Stimulated activated CD8-positive, alpha-beta memory T cell treated with anti-CD3 and anti-CD28 coated beads, Interleukin-2, amount 100 ng/mL, for 48 hours (primary cell): ENCODE results near the gene SNCAIP.
"Not testable (repeated sequence)": the region's sequence is repeated elsewhere in the genome, so short reads cannot be mapped to it uniquely, and the experiment has no call there.

Experiments
- DNase-seq, 2 donors: peaks; one replicate each; pipeline ENCODE4 v3.0.0-alpha.2; 2020; ENCODE audit warnings: low read depth in 2 of 2

SNCAIP gene

DNA sequence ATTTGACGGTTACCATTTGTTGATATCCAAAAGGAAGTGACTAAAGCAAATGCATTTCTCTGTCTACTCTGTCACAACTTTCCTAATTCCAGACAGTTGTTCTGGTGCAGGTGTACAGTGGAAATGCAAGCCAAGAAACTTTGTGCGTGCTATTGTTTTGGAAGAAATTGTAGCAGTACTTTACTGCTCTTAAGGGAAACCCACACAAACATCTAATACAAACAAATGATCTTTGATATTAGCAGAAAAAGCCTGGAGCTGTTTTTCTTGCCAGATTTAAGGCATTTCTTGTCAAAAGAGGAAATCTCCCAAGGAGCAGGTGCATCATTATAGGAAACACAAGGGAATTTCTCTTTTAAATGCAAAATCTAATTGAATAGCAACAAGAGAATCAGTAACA is 2.0 kb downstream of the SNCAIP start:
- DNase-seq = no peak

DNA sequence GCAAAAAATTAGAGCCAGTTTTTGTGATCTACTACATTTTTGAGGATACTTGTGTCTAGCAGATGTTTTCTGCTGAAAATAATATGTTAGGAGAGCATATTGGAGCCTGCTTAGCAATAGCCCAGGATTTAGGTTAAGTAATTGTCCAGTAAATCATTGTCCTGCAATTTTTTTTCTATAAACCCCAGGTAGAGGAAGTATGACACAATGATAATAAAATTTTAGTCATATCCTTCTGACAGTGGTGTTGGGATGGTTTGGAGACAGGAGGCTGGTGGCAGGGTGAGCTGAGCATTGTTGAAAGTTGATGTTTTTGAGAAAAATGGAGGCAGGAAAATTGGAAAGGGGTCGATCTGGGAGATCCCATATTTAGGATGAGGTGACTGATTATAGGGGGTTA is 3.5 kb downstream of the SNCAIP start:
- no peak for DNase-seq

- DNase-seq = no peak
These were observed 4.6 kb downstream of the SNCAIP start for GRCh38 chr5:122316656-122317055.

DNA sequence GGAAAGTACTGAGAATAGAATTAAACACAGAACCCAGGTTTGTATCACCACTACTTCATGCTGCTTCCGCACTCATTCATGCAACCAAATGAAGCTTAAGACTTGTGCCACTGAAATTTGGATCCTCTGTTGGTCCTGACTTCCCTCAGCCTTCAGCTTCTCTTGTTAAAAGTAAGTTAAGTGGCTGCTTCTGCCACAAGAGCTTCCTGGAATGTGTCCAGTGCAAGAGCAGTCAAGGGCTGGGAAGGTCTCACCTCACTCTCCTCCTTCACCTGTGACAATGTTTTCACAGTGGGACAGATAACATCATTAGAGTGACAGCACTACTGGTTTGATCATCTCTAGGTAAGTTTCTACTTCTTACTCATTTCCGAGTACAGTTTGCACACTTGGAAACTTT is 7.9 kb downstream of the SNCAIP start:
- no peak for DNase-seq

DNA sequence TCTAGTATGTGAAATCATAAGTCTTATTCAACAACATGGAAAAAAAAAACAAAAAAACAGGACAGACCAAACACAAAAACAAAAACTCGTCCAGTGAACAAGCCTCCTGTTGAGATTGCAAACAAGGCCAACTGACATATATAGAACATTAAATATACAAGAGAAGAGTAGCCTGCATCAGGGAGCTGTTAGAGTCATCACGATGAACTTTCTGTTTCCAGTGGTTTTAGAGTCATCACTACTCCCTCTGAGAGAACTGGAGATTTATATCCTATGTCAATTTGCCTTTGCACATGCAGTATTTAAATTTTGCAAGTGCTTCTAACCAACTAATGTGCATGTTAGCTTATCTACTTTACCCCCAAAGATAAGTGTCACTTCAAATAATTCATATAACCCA is 9.9 kb downstream of the SNCAIP start:
- DNase-seq = no peak

GRCh38 chr5:122322801-122323548 is 10.9 kb downstream of the SNCAIP start:
- DNase-seq = no peak

- no peak for DNase-seq
These were observed 11.7 kb downstream of the SNCAIP start for GRCh38 chr5:122323738-122324137.

DNA sequence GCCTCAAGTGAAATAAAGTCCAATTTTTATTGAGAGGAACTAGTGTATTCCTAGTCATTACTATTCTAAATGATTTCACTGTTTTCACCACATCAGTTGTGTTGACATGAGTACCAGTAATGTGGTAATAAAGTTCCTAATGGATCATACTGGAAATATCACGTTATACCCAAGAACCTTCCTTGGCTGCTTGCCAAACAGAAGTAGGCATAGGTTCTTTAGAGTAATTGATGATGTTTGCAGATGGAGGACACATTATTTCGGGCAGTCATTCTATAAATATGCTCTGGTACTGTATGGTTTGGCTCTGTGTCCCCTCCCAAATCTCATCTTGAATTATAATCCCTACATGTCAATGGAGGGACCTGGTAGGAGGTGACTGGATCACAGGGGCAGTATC is 15.1 kb downstream of the SNCAIP start:
- DNase-seq = no peak

DNA sequence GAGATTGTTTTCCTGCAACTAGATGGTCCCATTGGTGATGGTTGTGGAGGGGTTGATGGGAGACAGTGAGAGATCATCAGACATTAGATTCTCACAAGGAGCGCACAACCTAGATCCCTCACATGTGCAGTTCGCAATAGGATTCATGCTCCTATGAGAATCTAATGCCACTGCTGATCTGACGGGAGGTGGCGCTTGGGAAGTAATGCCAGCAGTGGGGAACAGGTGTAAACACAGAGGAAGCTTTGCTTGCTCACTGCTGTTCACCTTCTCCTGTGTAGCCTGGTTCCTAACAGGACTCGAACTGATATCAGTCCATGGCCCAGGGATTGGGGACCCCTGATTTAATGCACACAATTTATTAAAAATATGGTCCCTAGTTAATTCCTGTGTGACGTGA is 18.8 kb downstream of the SNCAIP start:
- no peak for DNase-seq

DNA sequence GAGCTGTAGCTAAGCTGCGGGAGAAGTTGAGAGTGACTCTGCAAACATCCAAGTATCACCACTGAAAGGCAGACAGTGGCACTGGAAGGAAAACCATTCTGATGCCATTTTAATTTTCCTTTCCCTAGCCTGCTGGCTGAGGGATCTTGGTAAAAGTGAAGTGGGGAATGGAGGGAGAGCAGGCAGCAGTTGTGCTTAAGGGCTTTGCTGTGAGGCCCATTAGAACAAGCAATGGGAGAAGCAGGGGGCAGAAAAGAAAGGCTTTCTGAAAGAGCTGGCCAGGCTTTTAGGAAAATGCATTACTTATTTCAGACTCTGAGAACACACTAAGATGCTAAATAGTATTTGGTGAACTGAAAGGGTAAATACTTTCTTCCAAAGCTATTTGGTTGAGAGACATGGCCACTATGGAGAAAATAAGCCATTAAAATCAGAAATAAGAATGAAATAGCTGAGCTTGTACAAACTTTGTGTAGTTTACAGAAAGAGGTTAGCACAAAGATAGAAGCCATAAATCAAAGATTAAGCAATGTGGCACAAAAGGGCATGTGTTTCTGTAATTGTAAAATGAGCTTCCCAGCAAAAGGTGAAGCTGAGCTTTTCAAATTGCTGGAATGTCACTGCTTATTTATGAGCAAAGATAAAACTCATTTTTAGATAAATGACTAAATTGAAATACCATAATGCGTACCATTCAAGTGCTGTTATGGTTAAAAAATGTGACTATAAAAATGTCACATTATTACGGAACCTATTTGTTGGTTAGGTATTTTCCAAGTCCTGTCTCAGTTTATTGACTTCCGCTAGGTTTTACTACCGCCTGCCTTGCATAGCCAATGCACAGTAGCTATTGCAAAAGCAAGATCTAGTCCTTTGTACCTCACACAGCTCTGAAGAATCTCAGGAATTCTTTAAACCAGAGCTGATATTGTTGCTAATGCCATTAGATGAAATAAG is 20.8 kb downstream of the SNCAIP start:
- no peak for DNase-seq

GRCh38 chr5:122333564-122333963 is 21.5 kb downstream of the SNCAIP start:
- no peak for DNase-seq

- DNase-seq = no peak
These were observed 27.6 kb downstream of the SNCAIP start for GRCh38 chr5:122339591-122339990.

DNA sequence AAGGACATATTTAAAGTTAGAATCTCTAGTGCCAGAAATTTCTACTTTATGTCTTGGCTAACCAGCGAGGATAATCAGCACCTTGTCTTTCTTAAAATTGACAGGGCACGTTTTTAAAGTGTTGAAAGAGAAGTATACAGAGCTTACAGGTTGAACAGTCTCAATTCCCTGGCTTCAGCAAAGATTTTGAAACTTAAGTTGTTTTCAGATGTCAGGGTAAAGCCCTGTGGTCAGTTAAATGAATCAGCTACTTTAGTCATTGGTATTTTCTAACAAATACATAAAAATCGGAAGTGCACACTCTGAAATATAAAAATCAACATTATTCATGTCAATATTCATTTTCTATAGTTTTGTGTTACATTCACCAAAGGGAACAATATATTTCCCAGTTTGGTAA is 29.1 kb downstream of the SNCAIP start:
- DNase-seq = no peak

DNA sequence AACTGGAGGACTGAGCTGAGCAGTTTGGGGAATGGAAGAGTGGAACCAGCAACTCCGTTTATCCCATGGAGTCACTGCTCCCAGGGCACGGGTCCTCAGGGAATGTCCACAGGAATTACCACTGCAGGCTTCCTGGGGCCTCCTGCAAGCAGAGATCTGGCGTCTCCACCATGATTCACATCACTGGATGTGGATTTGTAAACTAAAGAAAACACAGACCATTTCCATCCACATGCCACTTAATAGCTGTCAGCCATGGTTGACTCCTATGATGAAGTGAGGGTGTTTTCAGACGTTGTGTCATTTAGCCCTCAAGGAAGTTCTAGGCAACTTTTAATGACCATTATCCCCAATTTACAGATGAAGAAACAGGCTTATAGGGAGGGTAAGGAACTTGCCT is 30.2 kb downstream of the SNCAIP start:
- DNase-seq = no peak

GRCh38 chr5:122346897-122347581 is 35.0 kb downstream of the SNCAIP start:
- DNase-seq = no peak

DNA sequence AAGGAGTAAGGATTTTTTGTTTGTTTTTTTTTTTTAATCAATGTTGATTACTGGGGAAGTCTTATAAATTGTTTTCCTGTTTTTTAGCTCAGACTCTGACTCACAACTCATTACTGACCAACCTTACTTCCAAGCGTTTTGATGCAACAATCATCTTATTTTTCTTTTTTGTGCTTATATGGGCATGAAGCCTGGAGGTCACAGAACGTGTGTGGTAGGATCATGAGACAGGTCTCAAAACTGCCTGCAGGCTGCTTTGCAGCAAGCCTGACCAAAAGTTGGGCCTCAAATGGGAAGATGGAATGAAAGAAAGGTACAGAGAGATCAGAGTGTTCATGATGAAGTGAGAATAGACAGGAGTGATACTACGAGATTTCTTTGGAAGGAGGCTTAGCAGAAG is 38.5 kb downstream of the SNCAIP start:
- DNase-seq = no peak

DNA sequence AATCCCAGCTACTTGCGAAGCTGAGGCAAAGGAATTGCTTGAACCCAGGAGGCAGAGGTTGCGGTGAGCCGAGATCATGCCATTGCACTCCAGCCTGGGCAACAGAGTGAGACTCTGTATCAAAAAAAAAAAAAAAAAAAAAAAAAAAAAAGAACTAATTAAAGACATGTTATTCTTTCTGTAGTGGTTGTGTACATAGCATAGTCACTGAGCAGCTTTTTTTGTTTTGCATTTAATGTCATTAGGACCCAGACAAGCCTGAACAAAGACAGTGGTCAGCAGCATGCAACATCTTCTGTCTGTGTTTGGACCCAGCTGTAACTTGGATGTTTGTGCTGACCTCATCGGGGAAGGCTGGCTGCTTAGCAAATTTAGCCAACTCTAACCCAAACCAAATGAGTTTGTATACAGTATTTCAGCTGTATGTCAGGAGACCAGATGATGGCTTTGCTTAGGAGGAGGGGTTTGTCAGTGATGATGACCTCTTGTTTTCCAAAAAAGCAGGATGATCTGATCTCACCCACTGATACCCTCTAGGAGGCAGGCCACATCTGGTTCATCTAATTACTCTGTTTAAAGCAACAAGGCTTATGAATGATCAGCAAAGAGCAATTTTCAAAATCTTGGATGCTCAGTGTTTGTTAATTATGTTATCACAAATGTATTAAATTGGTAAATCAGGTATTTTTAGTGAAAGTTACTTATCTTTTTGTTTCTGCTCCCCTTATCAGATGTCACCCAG is 39.5 kb downstream of the SNCAIP start:
- no peak for DNase-seq

DNA sequence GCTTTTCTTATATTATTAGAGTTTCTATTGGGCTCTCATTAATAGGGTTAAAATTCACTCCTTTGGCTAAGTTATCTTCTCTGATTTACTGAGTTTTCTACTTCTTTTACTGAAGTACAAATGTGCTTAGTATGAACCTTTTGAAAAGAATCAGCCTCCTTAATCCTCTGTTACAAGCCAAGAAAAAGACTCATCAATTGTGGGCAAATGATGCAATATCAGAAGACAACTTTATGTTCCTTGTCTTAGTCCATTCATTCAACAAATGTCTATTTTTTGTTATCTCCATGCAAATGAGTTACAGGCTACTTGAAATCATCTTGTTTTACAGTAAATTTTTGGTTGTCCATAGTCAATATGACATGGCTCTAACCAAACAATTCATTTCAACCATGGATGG is 40.3 kb downstream of the SNCAIP start:
- no peak for DNase-seq

GRCh38 chr5:122353361-122353760 is 41.3 kb downstream of the SNCAIP start:
- not testable (repeated sequence) for DNase-seq

GRCh38 chr5:122354293-122354692 is 42.3 kb downstream of the SNCAIP start:
- DNase-seq = no peak

DNA sequence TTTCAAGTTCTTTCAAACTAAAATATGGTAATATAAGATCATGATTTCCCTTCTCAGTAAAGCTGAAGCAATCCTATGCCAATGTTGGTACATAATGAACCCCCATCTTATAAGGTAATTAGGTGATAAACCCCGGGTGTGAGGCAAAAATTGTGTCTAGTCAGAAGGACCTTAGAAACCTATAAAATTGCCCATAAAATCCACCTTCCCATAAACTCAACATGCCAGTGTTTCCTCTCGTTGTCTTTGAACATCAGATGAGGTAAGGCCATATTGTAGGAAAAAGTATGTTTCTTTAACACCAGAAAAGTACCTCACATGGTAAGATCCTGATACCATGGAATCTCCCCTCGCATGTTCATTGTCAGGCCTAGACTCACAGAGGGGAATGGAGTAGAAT is 43.3 kb downstream of the SNCAIP start:
- no peak for DNase-seq

DNA sequence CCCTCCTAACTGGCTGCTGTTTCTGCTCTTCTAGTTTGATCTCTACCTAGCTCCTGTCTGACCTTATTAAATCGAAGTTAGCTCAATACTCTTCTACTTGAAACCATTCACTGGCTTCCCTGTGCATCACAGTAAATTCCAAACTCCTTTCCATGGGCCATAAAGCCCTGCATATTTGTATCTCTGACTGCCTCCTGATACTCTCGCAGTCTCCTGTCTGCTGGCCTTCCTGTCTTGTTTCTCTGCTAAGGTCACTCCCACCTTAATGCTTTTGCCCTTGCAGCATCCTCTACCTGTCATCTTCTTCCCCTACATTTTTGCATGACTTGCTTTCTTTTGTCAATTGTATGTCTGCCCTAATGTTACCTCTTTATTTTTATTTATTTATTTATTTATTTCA is 44.8 kb downstream of the SNCAIP start:
- no peak for DNase-seq
